Subcutaneous adipose tissue (tissue), 4 donors: ENCODE data around the gene RAB20. TPM values are rescaled to one million over a fixed set of nuclear protein-coding genes. Genes with fewer than 3 reads are reported as not detected.

Source experiments
- total RNA-seq, 4 donors: library from RNA; depleted of rRNA; stranded (reverse); fragments of >200 nt; gene quantifications; one replicate each; pipeline ENCODE4 v1.1.0, GENCODE V29; 2016
- TF ChIP-seq, protein P1 (sequence below): fragments of 450-650 bp; IDR thresholded peaks from one replicate; pipeline ENCODE4 v1.5.1; 2016; ENCODE audit warnings: low read depth, mild to moderate bottlenecking, control low read depth, antibody characterized with exemption, moderate library complexity

The RAB20 gene, protein sequence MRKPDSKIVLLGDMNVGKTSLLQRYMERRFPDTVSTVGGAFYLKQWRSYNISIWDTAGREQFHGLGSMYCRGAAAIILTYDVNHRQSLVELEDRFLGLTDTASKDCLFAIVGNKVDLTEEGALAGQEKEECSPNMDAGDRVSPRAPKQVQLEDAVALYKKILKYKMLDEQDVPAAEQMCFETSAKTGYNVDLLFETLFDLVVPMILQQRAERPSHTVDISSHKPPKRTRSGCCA
- 10 to 100 TPM; 26.6 to 78.5 (median 37.8) TPM for total RNA-seq

DNA sequence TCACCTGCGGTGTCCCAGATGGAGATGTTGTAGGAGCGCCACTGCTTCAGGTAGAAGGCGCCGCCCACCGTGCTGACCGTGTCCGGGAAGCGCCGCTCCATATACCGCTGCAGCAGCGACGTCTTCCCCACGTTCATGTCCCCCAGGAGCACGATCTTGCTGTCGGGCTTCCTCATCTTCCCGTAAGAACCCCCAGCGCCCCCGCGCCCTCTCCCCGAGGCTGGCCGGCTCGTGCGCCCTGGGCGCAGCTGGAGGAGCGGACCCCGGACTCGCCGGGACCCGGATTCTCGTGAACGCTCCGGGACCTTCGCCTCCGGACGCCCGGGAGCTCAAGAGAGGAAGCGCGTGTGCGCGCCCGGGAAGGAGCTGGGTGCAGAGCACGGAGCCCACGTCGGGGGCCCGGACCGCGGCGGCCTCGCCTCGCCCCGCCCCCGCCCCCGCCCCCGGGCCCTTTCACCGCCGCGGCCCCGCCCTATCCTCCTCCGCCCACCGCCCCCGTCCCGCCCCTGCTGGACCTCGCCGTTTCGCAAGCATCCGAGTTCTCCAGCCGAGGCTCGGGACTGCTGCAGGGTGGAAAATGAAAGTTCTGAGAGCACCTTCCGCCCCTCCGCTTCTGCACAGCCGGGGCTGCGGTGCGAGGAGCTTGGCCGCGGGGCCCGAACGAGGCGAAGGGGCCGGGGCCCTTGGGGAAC, at the start of gene RAB20:
TSS of gene RAB20 (minus strand) at position 379 of the 692 bp plus-strand sequence. CDS start at position 176, 203 bp downstream.
- TF ChIP-seq, protein P1, sequence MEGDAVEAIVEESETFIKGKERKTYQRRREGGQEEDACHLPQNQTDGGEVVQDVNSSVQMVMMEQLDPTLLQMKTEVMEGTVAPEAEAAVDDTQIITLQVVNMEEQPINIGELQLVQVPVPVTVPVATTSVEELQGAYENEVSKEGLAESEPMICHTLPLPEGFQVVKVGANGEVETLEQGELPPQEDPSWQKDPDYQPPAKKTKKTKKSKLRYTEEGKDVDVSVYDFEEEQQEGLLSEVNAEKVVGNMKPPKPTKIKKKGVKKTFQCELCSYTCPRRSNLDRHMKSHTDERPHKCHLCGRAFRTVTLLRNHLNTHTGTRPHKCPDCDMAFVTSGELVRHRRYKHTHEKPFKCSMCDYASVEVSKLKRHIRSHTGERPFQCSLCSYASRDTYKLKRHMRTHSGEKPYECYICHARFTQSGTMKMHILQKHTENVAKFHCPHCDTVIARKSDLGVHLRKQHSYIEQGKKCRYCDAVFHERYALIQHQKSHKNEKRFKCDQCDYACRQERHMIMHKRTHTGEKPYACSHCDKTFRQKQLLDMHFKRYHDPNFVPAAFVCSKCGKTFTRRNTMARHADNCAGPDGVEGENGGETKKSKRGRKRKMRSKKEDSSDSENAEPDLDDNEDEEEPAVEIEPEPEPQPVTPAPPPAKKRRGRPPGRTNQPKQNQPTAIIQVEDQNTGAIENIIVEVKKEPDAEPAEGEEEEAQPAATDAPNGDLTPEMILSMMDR, result no peak

DNA sequence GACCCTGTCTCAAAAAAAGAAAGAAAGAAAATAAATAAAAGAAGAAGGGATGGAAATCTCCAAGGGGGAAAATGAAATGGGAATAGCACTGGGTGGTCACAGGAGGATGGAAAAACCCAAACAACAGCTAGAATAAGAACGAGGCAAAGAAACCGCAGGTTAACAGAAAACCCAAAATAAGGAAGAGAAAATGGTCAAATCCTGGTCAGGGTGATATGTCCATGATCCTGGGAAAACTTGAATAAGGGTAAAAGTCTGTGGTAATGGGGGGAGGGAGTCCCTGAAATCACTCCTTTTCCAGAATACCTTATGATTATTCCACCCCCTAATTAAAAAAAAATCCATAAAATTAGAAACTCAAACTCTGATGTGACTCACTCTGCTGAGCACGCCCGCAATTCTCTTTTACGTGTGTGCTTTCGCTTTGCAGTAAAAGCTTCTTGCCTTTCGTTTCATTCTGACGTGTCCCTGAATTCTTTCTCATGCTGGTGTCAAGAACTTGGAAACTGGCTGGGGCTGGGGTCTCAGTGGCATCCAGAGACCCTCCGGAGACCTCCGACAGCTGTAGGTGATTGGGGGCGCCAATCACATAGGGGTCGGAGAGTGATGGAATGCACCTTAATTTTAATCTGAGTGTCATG, 49.6 kb upstream of the RAB20 start:
- TF ChIP-seq, protein P1, result no peak

DNA sequence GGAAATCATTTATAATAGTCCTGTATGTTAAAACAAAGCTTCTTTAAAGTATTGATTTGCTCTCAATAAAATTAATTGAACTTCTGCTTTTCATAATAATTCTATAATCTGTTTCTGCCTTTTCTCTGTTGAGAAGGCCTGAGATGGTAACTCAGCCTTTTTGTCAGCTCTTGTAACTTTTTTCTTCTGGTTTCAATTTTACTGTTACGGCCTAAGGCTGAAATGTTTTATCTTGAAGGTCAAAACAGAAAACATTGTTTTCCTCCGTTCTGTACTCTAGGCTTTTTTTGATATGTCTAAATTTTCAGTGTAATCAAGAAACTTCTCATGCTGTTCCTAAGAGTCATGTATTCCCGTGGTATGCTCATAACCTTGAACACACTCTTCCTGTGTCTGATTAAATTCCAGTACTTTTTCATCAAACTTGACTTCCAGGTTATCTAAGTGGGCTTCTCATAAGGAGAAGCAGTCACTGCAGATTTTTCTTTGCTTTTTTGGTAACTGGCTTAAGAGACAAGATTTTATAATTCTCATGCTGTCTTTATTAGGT, 46.2 kb upstream of the RAB20 start:
- TF ChIP-seq, protein P1, result no peak

DNA sequence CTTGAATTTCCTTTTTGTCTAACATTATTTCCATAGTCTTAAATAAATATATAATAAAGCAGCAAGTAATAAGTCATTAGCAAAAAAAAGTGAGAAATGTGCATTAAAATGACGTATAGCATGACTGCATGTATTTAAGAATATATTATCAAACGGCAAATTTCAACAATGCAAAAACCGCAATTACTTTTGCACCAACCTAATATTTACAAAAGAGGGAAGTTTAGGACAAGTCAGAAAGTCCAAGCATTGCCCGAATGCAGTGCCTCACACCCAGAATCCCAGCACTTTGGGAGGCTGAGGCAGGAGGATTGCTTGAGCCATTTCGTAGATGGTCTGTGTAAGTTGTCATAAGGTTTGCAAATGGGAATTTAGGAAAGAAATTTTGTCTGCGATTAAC, 43.6 kb upstream of the RAB20 start:
- TF ChIP-seq, protein P1, result no peak

DNA sequence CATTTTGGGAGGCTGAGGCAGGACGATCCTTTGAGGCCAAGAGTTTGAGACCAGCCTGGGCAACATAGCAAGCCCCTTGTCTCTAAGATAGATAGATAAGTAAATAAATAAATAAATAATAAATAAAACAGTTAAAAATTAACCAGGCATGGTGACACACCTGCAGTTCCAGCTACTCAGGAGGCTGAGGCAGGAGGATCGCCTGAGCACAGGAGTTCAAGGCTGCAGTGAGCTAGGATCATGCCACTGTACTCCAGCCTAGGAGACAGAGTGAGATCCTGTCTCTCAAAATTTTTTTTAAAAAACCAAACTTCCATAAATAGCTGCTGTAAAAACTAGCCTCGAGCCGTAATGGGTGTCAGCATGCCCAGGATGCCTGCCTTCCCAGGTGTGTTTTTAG, 39.5 kb upstream of the RAB20 start:
- TF ChIP-seq, protein P1, result no peak

DNA sequence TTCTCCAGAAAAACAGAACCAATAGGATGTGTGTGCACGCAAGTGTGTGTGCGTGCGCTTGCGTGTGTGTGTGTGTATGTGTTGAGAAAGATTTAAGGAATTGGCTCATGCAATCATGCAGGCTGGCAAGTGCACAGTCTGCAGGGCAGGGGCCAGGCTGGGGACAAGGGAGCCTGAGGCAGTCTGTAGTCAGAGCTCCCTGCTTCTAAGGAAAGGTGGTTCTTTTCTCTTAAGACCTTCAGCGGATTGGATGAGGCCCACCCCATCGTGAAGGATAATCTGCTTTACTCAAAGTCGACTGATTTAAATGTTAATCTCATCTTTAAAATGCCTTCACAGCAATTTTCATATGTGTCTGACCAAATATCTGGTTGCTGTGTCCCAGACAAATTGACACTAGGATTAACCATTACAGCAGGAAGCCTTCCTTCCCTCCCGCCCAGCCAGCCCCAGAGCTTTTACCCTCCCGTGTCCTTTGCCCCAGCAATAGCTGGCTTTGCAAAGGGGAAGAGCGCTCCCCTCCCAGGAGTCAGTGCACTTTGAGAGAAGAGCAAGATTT, 38.8 kb upstream of the RAB20 start:
- TF ChIP-seq, protein P1, result no peak
